VCaP (cell line): ENCODE results near the gene AKAP5.
A peak's percentile ranks its signal among the peaks of the same experiment; 100 is the strongest.

Source experiments
- H3K27ac ChIP-seq: fragments of 450-650 bp; 2 replicates; pipeline ENCODE4 v1.5.1; 2017
- CTCF ChIP-seq: fragments of 450-650 bp; conservative IDR thresholded peaks from 2 replicates; pipeline ENCODE4 v1.5.1; 2017; ENCODE audit warnings: mild to moderate bottlenecking, moderate library complexity

Gene AKAP5

DNA sequence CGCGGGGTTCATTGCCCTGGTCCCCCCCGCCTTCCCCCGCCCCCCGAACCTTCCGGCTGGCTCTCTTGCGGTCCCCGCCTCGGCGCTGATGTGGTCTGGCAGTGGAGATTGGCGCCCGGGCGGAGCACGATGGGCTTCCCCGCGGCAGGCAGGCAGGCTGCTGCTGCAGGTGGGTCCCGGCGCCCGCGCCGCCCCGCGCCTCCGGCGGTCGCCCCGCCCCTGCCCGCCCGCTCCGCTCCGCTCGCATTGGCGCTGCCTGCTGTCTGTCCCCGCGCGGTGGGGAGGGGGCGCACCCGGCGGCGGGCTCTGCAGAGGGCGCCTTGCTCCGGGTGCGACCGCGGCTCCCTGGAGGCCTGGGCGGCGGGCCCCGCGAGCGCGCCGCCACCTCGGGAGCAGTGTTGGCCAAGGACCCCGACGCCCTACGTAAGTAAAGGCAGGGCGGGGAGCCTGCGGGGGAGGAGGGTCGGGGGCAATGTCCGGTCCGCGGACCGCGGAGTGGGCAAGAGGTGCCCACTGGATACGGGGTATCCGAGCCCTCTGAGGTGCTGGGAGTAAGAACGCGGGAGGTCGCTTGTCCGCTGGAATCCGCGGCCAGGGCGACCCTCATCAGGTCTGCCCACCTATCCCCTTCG, at the start of gene AKAP5:
Gene AKAP5 (plus strand): TSS at position 309 of the 632 bp plus-strand sequence. CDS start 2,896 bp downstream, outside the sequence.
- TF ChIP-seq CTCF, result no peak
- H3K27ac ChIP-seq, result peak within 1 kb of the TSS; percentile 84

DNA sequence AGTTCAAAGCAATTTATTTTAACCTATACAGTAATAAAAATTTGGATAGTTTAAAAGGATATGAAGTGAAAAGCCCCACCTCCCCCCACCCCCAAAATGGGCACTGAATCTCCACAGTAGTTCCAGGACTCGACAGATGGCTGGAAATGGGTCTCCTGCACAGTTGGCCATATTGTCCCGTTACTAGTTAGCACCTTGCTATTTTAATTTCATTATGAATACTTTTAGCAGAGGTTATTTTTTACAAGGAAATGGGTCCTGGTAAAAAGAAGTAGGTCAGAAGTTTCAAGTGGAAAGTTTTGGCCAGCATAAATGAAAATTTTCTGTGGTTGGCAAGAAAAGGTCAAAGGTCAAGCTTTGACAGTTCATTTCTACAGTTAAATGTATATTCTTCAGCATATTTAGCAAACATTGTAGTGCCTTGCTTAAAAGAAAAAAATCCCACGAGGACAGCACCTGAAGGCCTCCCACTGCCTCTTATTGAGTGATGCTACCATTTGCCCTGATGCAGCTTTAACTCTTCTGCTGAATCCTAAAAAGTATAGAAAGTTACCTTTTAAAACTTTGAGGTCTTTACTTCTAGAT, 48.9 kb upstream of the AKAP5 start:
- H3K27ac ChIP-seq, result no peak overlapping the region
- no peak for TF ChIP-seq CTCF

GRCh38 chr14:64417055-64417770, 48.1 kb upstream of the AKAP5 start:
- H3K27ac ChIP-seq, result no peak overlapping the region
- no peak for TF ChIP-seq CTCF

GRCh38 chr14:64417771-64418125, 47.6 kb upstream of the AKAP5 start:
- H3K27ac ChIP-seq, result no peak overlapping the region
- no peak for TF ChIP-seq CTCF

DNA sequence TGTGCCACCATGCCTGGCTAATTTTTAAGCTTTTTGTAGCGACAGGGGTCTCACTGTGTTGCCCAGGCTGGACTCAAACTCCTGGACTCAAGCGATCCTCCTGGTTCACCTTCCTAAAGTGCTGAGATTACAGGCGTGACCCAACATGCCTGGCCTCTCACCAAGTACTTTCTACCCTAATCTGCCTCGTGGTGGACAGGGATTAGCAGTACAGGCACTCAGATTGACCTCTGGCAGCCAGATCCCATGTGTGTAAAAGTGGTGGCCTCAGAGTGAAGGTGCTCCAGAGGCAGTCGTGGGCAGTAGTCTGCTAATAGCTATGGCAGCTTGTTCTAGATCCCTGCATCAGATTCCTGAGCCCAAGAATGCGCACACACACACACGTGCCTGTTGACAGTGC, 46.3 kb upstream of the AKAP5 start:
- no peak for TF ChIP-seq CTCF
- H3K27ac ChIP-seq, result no peak overlapping the region

DNA sequence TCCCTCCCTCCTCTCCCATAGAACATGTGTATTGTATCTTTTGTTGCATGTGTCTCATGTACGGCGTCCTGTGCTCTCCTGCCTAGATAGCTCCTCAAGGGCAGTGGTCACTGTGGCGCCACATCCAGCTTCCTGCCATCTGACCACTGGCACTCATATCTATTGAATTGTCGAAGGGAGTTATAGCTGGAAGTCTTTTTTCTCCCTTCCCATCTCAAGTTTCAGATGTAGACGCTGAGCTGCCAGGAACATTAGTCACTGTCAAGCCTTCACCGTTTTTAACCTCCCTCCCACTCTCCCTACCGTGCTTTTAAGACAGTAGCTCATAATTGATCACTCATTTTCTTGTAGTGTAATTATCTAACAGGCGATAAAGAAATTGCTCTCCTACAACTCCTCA, 44.1 kb upstream of the AKAP5 start:
- H3K27ac ChIP-seq, result no peak overlapping the region
- no peak for TF ChIP-seq CTCF

DNA sequence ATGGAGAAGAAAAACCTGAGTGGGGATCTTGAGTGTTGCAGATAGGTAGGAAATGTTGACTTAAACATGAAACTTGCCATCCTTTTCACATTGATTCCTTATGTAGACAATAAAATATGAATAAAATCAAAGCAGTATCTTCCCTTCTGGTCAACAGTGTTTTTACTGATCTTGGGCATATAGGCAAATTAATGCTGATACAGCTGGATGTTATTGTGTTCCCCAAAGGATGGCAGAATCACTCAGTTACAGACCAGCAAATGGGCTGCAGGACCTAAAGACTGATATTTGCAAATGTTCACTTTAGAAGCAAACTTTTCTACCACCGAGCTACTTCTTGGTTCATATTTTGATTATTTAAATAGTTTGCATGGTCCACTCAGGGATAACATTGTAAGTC, 43.3 kb upstream of the AKAP5 start:
- TF ChIP-seq CTCF, result no peak
- no peak overlapping the region for H3K27ac ChIP-seq
